ENCODE results near the gene CTIF.

GRCh38 chr18:48563027-48563426 is 24.2 kb downstream of the CTIF start:
- TF ChIP-seq CTCF (IDR thresholded peaks at IDR 0.05): no peak
- no peak for TF ChIP-seq POLR2A (IDR thresholded peaks at IDR 0.05)

Measured in heart left ventricle (tissue), 13 donors.